Measurements from ENCODE around the gene KRT14.

GRCh38 chr17:41542357-41542756, 44.3 kb downstream of the KRT14 start:
- TF ChIP-seq POLR2A (IDR thresholded peaks at IDR 0.05) (no peak), CTCF (IDR thresholded peaks at IDR 0.05 in 8 of 11, conservative IDR thresholded peaks at IDR 0.05 in 3 of 11) (no peak), POLR2AphosphoS5 (IDR thresholded peaks at IDR 0.05) (no peak)

Measured in spleen (tissue), 7 donors.